ENCODE results near the gene ST14.

The ST14 gene

GRCh38 chr11:130188585-130189347 is 29.2 kb downstream of the ST14 start (continued):
- TF ChIP-seq PRDM10 (tag by site-specific recombination; IDR thresholded peaks at IDR 0.05) (no peak), ZNF433 (tag by site-specific recombination; IDR thresholded peaks at IDR 0.05; ENCODE audit: low read depth) (no peak)

- H3K36me3 ChIP-seq (ENCODE audit: control insufficient read depth in 2 of 2, insufficient read depth in 1 of 2, low read length in 2 of 2), result no peaks in the 10 kb centered on the region
- H3K4me3 ChIP-seq (ENCODE audit: low read depth, low read length), result no peak overlapping the region
- H3K27ac ChIP-seq (ENCODE audit: extremely low read depth, low read depth, low read length), result no peak overlapping the region
- H3K9me3 ChIP-seq (ENCODE audit: control insufficient read depth, insufficient read depth, low read depth, low read length), result no peaks in the 10 kb centered on the region
- TF ChIP-seq ZNF704 (tag by site-specific recombination; IDR thresholded peaks at IDR 0.05), result no peak
- no peak for TF ChIP-seq ZNF664 (tag by site-specific recombination; IDR thresholded peaks at IDR 0.05)
- no peak for TF ChIP-seq BCL11A (tag by site-specific recombination; IDR thresholded peaks at IDR 0.05; ENCODE audit: low read depth)
- TF ChIP-seq ZNF169 (tag by site-specific recombination; IDR thresholded peaks at IDR 0.05), result no peak
- no peak for TF ChIP-seq PRDM6 (tag by site-specific recombination; IDR thresholded peaks at IDR 0.05)
- no peak for TF ChIP-seq ZNF292 (tag by site-specific recombination; IDR thresholded peaks at IDR 0.05; ENCODE audit: borderline replicate concordance, low read depth)
- TF ChIP-seq ZNF202 (tag by site-specific recombination; IDR thresholded peaks at IDR 0.05; ENCODE audit: borderline replicate concordance), result no peak
- no peak for TF ChIP-seq ZNF658 (tag by site-specific recombination; IDR thresholded peaks at IDR 0.05)
- POLR2A ChIA-PET, result no interaction called here
- CTCF ChIA-PET, result no interaction called here
- H3K4me1 ChIP-seq (ENCODE audit: control insufficient read depth, insufficient read depth, low read length), result no peaks in the 10 kb centered on the region
Measured at GRCh38 chr11:130189492-130190210, 30.1 kb downstream of the ST14 start.

GRCh38 chr11:130190371-130190881 is 30.8 kb downstream of the ST14 start:
- Histone ChIP-seq H3K4me3 (ENCODE audit: low read depth, low read length) (no peak overlapping the region), H3K4me1 (ENCODE audit: control insufficient read depth, insufficient read depth, low read length) (no peaks in the 10 kb centered on the region), H3K36me3 (ENCODE audit: control insufficient read depth in 2 of 2, insufficient read depth in 1 of 2, low read length in 2 of 2) (no peaks in the 10 kb centered on the region), H3K27ac (ENCODE audit: extremely low read depth, low read depth, low read length) (no peak overlapping the region), H3K9me3 (ENCODE audit: control insufficient read depth, insufficient read depth, low read depth, low read length) (no peaks in the 10 kb centered on the region)
- CTCF ChIA-PET, result no interaction called here
- POLR2A ChIA-PET, result no interaction called here
- TF ChIP-seq ZIC2 (tag by site-specific recombination; IDR thresholded peaks at IDR 0.05) (peak; percentile 91), ZNF792 (tag by site-specific recombination; IDR thresholded peaks at IDR 0.05) (no peak), ZNF18 (tag by site-specific recombination; IDR thresholded peaks at IDR 0.05) (peak; percentile 63), GLIS1 (tag by site-specific recombination; IDR thresholded peaks at IDR 0.05) (peak; percentile 93), EGR2 (tag by site-specific recombination; IDR thresholded peaks at IDR 0.05; ENCODE audit: low read depth) (peak; percentile 10; the same call in 1 of the 2 replicates), OSR2 (tag by site-specific recombination; IDR thresholded peaks at IDR 0.05) (peak; percentile 47), ZNF423 (tag by site-specific recombination; IDR thresholded peaks at IDR 0.05) (peak; percentile 96), AEBP2 (tag by site-specific recombination; IDR thresholded peaks at IDR 0.05; ENCODE audit: borderline replicate concordance) (no peak), ZBTB44 (tag by site-specific recombination; IDR thresholded peaks at IDR 0.05) (peak; percentile 41; the same call in 1 of the 2 replicates), ZBTB8A (tag by site-specific recombination; IDR thresholded peaks at IDR 0.05) (peak; percentile 46)
